H9 (cell line): Measurements from ENCODE around the gene TEC. TPM values are rescaled to one million over a fixed set of nuclear protein-coding genes. Genes with fewer than 3 reads are reported as not detected.

Experiments used
- DNase-seq: peaks from one replicate; pipeline ENCODE4 v3.0.0-alpha.2; 2017
- H2AFZ ChIP-seq: one replicate; pipeline ENCODE4 v1.6.1; 2013; ENCODE audit warnings: mild to moderate bottlenecking, low read length, control low read depth, moderate library complexity
- H2AK5ac ChIP-seq: 2 replicates; pipeline ENCODE4 v1.6.1; 2013; ENCODE audit warnings: low read length, control low read depth, mixed read lengths; ENCODE audit not compliant: insufficient read length
- H2BK120ac ChIP-seq: one replicate; pipeline ENCODE4 v1.6.1; 2013; ENCODE audit warnings: low read depth, mild to moderate bottlenecking, low read length, control low read depth, inconsistent platforms; ENCODE audit not compliant: poor library complexity, severe bottlenecking
- H2BK12ac ChIP-seq: 2 replicates; pipeline ENCODE4 v1.6.1; 2013; ENCODE audit warnings: low read length, control low read depth, mixed read lengths, low read depth; ENCODE audit not compliant: insufficient read length
- H2BK15ac ChIP-seq: 2 replicates; pipeline ENCODE4 v1.6.1; 2013; ENCODE audit warnings: low read depth, low read length, control low read depth
- H2BK20ac ChIP-seq: one replicate; pipeline ENCODE4 v1.6.1; 2013; ENCODE audit warnings: low read depth, mild to moderate bottlenecking, low read length, control low read depth, inconsistent platforms; ENCODE audit not compliant: poor library complexity, severe bottlenecking
- H2BK5ac ChIP-seq: 2 replicates; pipeline ENCODE4 v1.6.1; 2013; ENCODE audit warnings: low read length, control low read depth, mixed read lengths; ENCODE audit not compliant: insufficient read length
- H3K14ac ChIP-seq: 2 replicates; pipeline ENCODE4 v1.6.1; 2013; ENCODE audit warnings: low read length, control low read depth; ENCODE audit not compliant: insufficient read depth
- H3K18ac ChIP-seq: 2 replicates; pipeline ENCODE4 v1.6.1; 2013; ENCODE audit warnings: low read depth, mild to moderate bottlenecking, mixed read lengths, low read length, control low read depth; ENCODE audit not compliant: insufficient read length
- H3K23ac ChIP-seq: 2 replicates; pipeline ENCODE4 v1.6.1; 2013; ENCODE audit warnings: low read length, control low read depth, mixed read lengths, low read depth; ENCODE audit not compliant: insufficient read length
- H3K23me2 ChIP-seq: 2 replicates; pipeline ENCODE4 v1.6.1; 2013; ENCODE audit warnings: low read depth, mild to moderate bottlenecking, mixed read lengths, low read length, control low read depth; ENCODE audit not compliant: insufficient read length, poor library complexity, severe bottlenecking
- H3K27ac ChIP-seq: 2 replicates; pipeline ENCODE4 v1.5.1; 2013; ENCODE audit warnings: low read length, control low read depth, mixed read lengths, low read depth; ENCODE audit not compliant: insufficient read length
- H3K27me3 ChIP-seq: 2 replicates; pipeline ENCODE4 v1.6.1; 2013; ENCODE audit warnings: low read length, control low read depth, inconsistent platforms; ENCODE audit not compliant: insufficient read depth
- H3K4ac ChIP-seq: 2 replicates; pipeline ENCODE4 v1.6.1; 2013; ENCODE audit warnings: low read depth, mild to moderate bottlenecking, control low read depth, inconsistent platforms, low read length, moderate library complexity
- H3K4me1 ChIP-seq: 2 replicates; pipeline ENCODE4 v1.6.1; 2013; ENCODE audit warnings: low read length, control low read depth, inconsistent platforms; ENCODE audit not compliant: insufficient read depth
- H3K4me2 ChIP-seq: 2 replicates; pipeline ENCODE4 v1.6.1; 2013; ENCODE audit warnings: low read length, control low read depth, mixed read lengths; ENCODE audit not compliant: insufficient read length, insufficient read depth
- H3K56ac ChIP-seq: 2 replicates; pipeline ENCODE4 v1.6.1; 2013; ENCODE audit warnings: low read depth, mild to moderate bottlenecking, mixed read lengths, low read length, control low read depth; ENCODE audit not compliant: insufficient read length
- H3K79me1 ChIP-seq: 2 replicates; pipeline ENCODE4 v1.6.1; 2013; ENCODE audit warnings: low read depth, mild to moderate bottlenecking, moderate library complexity, low read length, control low read depth, inconsistent platforms; ENCODE audit not compliant: insufficient read depth, poor library complexity, severe bottlenecking
- H3K79me2 ChIP-seq: 2 replicates; pipeline ENCODE4 v1.6.1; 2013; ENCODE audit warnings: low read length, control low read depth, inconsistent platforms; ENCODE audit not compliant: insufficient read depth
- H3K9ac ChIP-seq: 2 replicates; pipeline ENCODE4 v1.6.1; 2013; ENCODE audit warnings: low read length, control low read depth, mixed read lengths; ENCODE audit not compliant: insufficient read length; ENCODE audit errors: extremely low read depth
- H3K9me3 ChIP-seq: one replicate; pipeline ENCODE4 v1.6.1; 2013; ENCODE audit warnings: low read depth, low read length, inconsistent platforms; ENCODE audit not compliant: control insufficient read depth
- H3T11ph ChIP-seq: one replicate; pipeline ENCODE4 v1.6.1; 2013; ENCODE audit warnings: mild to moderate bottlenecking, low read length, control low read depth, inconsistent platforms
- H4K20me1 ChIP-seq: one replicate; pipeline ENCODE4 v1.6.1; 2013; ENCODE audit not compliant: control insufficient read depth, insufficient read length, insufficient read depth
- H4K5ac ChIP-seq: 2 replicates; pipeline ENCODE4 v1.6.1; 2013; ENCODE audit warnings: low read depth, mild to moderate bottlenecking, mixed read lengths, low read length, control low read depth; ENCODE audit not compliant: insufficient read length
- H4K8ac ChIP-seq: replicated peaks from 2 replicates; pipeline ENCODE4 v1.6.1; 2013; ENCODE audit warnings: low read length, control low read depth, mixed read lengths, low read depth; ENCODE audit not compliant: insufficient read length
- H4K91ac ChIP-seq: 2 replicates; pipeline ENCODE4 v1.6.1; 2013; ENCODE audit warnings: low read depth, mild to moderate bottlenecking, moderate library complexity, mixed read lengths, low read length, control low read depth; ENCODE audit not compliant: insufficient read length
- H3K27ac Mint-ChIP-seq, 3 experiments: 2 replicates in 2 of 3; 3 replicates in 1 of 3; pipeline ENCODE4 v1.8.0; 2020 to 2021; ENCODE audit warnings: mixed read lengths in 3 of 3, mild to moderate bottlenecking in 1 of 3, moderate library complexity in 1 of 3
- H3K27me3 Mint-ChIP-seq: 2 replicates; pipeline ENCODE4 v1.8.0; 2021; ENCODE audit warnings: low read depth, mild to moderate bottlenecking, moderate library complexity, mixed read lengths
- H3K36me3 Mint-ChIP-seq, 3 experiments: 2 replicates in 2 of 3; 3 replicates in 1 of 3; pipeline ENCODE4 v1.8.0; 2020 to 2021; ENCODE audit warnings: low read depth in 3 of 3, mixed read lengths in 3 of 3; ENCODE audit not compliant: insufficient read depth in 1 of 3
- H3K4me1 Mint-ChIP-seq, 2 experiments: 2 replicates each; pipeline ENCODE4 v1.8.0; 2020; ENCODE audit warnings: mixed read lengths in 2 of 2
- H3K4me3 Mint-ChIP-seq, 2 experiments: 2 replicates in 1 of 2; 3 replicates in 1 of 2; pipeline ENCODE4 v1.8.0; 2020 to 2021; ENCODE audit warnings: mild to moderate bottlenecking in 2 of 2, mixed read lengths in 2 of 2, moderate library complexity in 1 of 2
- H3K9me3 Mint-ChIP-seq, 2 experiments: 2 replicates in 1 of 2; 3 replicates in 1 of 2; pipeline ENCODE4 v1.8.0; 2020; ENCODE audit warnings: mild to moderate bottlenecking in 2 of 2, mixed read lengths in 2 of 2, moderate library complexity in 1 of 2
- WGBS: extraction: QIAGEN DNeasy Blood & Tissue Kit; methylation state at CpG from one replicate; pipeline ENCODE4 v1.1.7; 2013; ENCODE audit warnings: missing lambda C conversion rate, low lambda C conversion rate, mixed read lengths; ENCODE audit not compliant: insufficient read length; ENCODE audit errors: extremely low coverage; 5-methylcytosine and 5-hydroxymethylcytosine counted together
- total RNA-seq: library from RNA; stranded (reverse); gene quantifications from 2 replicates; pipeline ENCODE4 v1.2.1, GENCODE V29; 2021
- TF ChIP-seq, protein P1 (sequence below): fragments of 200-600 bp; sonication (generic); conservative IDR thresholded peaks from 3 replicates; pipeline ENCODE4 v1.8.0; 2021; ENCODE audit warnings: antibody characterized with exemption, mild to moderate bottlenecking

TEC gene
- total RNA-seq, 1 experiment from 2014 or later = 1.8 TPM

DNA sequence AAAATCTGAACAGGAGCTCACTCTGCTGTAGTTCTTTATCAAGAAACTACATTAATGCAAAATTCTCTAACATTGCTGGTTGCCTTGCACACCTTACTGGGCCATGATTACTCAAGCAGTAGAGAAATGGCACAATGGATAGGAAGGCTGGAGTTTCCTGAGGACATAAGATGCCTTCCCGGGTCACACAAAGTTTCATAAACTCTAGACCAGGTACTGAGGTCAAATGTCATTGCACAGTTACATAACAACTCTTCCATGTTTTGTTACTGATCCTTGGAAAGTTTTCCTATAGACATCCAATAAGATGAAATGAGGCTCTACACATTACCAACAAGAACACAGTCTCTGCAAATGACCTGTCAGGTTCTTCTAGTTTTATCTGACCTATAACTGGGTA, 9.9 kb downstream of the TEC start:
- H3K23me2 ChIP-seq = no peaks in the 10 kb centered on the region
- 0 out of 4 replicates have a peak, but pooled peaks cover 0 to 3% of the 10 kb centered on the region in 2 experiments for H3K4me1 Mint-ChIP-seq
- no peak overlapping the region for H3K9ac ChIP-seq
- H2BK5ac ChIP-seq = no peak overlapping the region
- H3K14ac ChIP-seq = no peak overlapping the region
- no peak overlapping the region for H3K23ac ChIP-seq
- no peaks in the 10 kb centered on the region for H3K79me2 ChIP-seq
- H3K18ac ChIP-seq = no peak overlapping the region
- H3K27me3 Mint-ChIP-seq = no peaks in the 10 kb centered on the region
- H2BK120ac ChIP-seq = no peak overlapping the region
- H3K56ac ChIP-seq = no peak overlapping the region
- no peak overlapping the region for H3K4me2 ChIP-seq
- no peak overlapping the region for H4K5ac ChIP-seq
- H3K4me3 Mint-ChIP-seq = no peak overlapping the region
- no peak overlapping the region for H2BK15ac ChIP-seq
- WGBS = no CpG with 5 or more reads among the region's 1 CpG
- H3K4ac ChIP-seq = no peak overlapping the region
- H3K79me1 ChIP-seq = no peaks in the 10 kb centered on the region
- H3K27ac ChIP-seq = no peak overlapping the region
- H3K27ac Mint-ChIP-seq = no peak overlapping the region
- DNase-seq = no peak
- no peak overlapping the region for H2AFZ ChIP-seq
- no peak overlapping the region for H3T11ph ChIP-seq
- H3K4me1 ChIP-seq = no peaks in the 10 kb centered on the region
- H2AK5ac ChIP-seq = no peak overlapping the region
- no peak overlapping the region for H4K91ac ChIP-seq
- no peak overlapping the region for H4K8ac ChIP-seq
- no peaks in the 10 kb centered on the region for H3K27me3 ChIP-seq
- no peak overlapping the region for H2BK20ac ChIP-seq
- H4K20me1 ChIP-seq = no peaks in the 10 kb centered on the region
- H3K9me3 ChIP-seq = no peaks in the 10 kb centered on the region
- no peaks in the 10 kb centered on the region for H3K36me3 Mint-ChIP-seq
- TF ChIP-seq, protein P1, sequence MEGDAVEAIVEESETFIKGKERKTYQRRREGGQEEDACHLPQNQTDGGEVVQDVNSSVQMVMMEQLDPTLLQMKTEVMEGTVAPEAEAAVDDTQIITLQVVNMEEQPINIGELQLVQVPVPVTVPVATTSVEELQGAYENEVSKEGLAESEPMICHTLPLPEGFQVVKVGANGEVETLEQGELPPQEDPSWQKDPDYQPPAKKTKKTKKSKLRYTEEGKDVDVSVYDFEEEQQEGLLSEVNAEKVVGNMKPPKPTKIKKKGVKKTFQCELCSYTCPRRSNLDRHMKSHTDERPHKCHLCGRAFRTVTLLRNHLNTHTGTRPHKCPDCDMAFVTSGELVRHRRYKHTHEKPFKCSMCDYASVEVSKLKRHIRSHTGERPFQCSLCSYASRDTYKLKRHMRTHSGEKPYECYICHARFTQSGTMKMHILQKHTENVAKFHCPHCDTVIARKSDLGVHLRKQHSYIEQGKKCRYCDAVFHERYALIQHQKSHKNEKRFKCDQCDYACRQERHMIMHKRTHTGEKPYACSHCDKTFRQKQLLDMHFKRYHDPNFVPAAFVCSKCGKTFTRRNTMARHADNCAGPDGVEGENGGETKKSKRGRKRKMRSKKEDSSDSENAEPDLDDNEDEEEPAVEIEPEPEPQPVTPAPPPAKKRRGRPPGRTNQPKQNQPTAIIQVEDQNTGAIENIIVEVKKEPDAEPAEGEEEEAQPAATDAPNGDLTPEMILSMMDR = no peak
- H2BK12ac ChIP-seq = no peak overlapping the region
- no peaks in the 10 kb centered on the region for H3K9me3 Mint-ChIP-seq
